ENCODE measurements around the gene SARDH. TPM values are rescaled to one million over a fixed set of nuclear protein-coding genes. Genes with fewer than 3 reads are reported as not detected.

Gene SARDH
- total and polyA plus RNA-seq, 2 donors (not counting 1 experiment from before 2014, with no cell fraction given), result 2.5 to 4.8 TPM

GRCh38 chr9:133786371-133786753 is 48.2 kb upstream of the SARDH start:
- no peak overlapping the region for H3K27ac ChIP-seq (ENCODE audit: insufficient read depth, low read length)

GRCh38 chr9:133785753-133786370 is 47.7 kb upstream of the SARDH start:
- Histone ChIP-seq H3K9ac (ENCODE audit: insufficient read depth, low read length) (no peak overlapping the region), H3K27ac (ENCODE audit: insufficient read depth, low read length) (no peak overlapping the region), H4K20me1 (ENCODE audit: control insufficient read depth, extremely low read depth, insufficient read depth, low read length) (no peaks in the 10 kb centered on the region), H3K9me3 (ENCODE audit: control insufficient read depth, insufficient read depth, low read depth, low read length) (no peaks in the 10 kb centered on the region), H3K4me2 (ENCODE audit: extremely low read depth, insufficient read depth, low read length) (no peak overlapping the region), H3K36me3 (ENCODE audit: control insufficient read depth, insufficient read depth, low read length) (peaks cover 15% of the 10 kb centered on the region), H3K79me2 (ENCODE audit: control insufficient read depth, insufficient read depth, low read length) (no peaks in the 10 kb centered on the region), H3K4me3 (replicated peaks in 1 of 4; ENCODE audit: control extremely low read depth in 1 of 4, insufficient read depth in 1 of 4, low read depth in 3 of 4, low read length in 4 of 4) (no peak overlapping the region), H3K4me1 (ENCODE audit: control insufficient read depth, extremely low read depth, insufficient read depth, low read length) (no peaks in the 10 kb centered on the region), H2AFZ (ENCODE audit: low read length) (no peak overlapping the region), H3K27me3 (ENCODE audit: control insufficient read depth, insufficient read depth, low read length) (no peaks in the 10 kb centered on the region)
- no peak for DNase-seq (ENCODE audit: low read depth in 2 of 2)
- TF ChIP-seq CTCF (conservative IDR thresholded peaks at IDR 0.05 in 1 of 2, IDR thresholded peaks at IDR 0.05 in 1 of 2; ENCODE audit: low read depth in 1 of 2, low read length in 2 of 2) (no peak), EZH2 (IDR thresholded peaks at IDR 0.05; ENCODE audit: low read length, missing control alignments) (no peak)

More at GRCh38 chr9:133786371-133786753, 48.2 kb upstream of the SARDH start:
- Histone ChIP-seq H3K36me3 (ENCODE audit: control insufficient read depth, insufficient read depth, low read length) (peaks cover 15% of the 10 kb centered on the region), H4K20me1 (ENCODE audit: control insufficient read depth, extremely low read depth, insufficient read depth, low read length) (no peaks in the 10 kb centered on the region), H3K79me2 (ENCODE audit: control insufficient read depth, insufficient read depth, low read length) (no peaks in the 10 kb centered on the region), H3K9ac (ENCODE audit: insufficient read depth, low read length) (no peak overlapping the region), H3K4me1 (ENCODE audit: control insufficient read depth, extremely low read depth, insufficient read depth, low read length) (no peaks in the 10 kb centered on the region), H3K27me3 (ENCODE audit: control insufficient read depth, insufficient read depth, low read length) (no peaks in the 10 kb centered on the region), H3K4me3 (replicated peaks in 1 of 4; ENCODE audit: control extremely low read depth in 1 of 4, insufficient read depth in 1 of 4, low read depth in 3 of 4, low read length in 4 of 4) (no peak overlapping the region), H3K9me3 (ENCODE audit: control insufficient read depth, insufficient read depth, low read depth, low read length) (no peaks in the 10 kb centered on the region), H2AFZ (ENCODE audit: low read length) (no peak overlapping the region), H3K4me2 (ENCODE audit: extremely low read depth, insufficient read depth, low read length) (no peak overlapping the region)
- TF ChIP-seq EZH2 (IDR thresholded peaks at IDR 0.05; ENCODE audit: low read length, missing control alignments) (no peak), CTCF (conservative IDR thresholded peaks at IDR 0.05 in 1 of 2, IDR thresholded peaks at IDR 0.05 in 1 of 2; ENCODE audit: low read depth in 1 of 2, low read length in 2 of 2) (no peak)
- no peak for DNase-seq (ENCODE audit: low read depth in 2 of 2)

GRCh38 chr9:133784731-133785561 is 46.8 kb upstream of the SARDH start:
- Histone ChIP-seq H3K79me2 (ENCODE audit: control insufficient read depth, insufficient read depth, low read length) (no peaks in the 10 kb centered on the region), H3K9me3 (ENCODE audit: control insufficient read depth, insufficient read depth, low read depth, low read length) (no peaks in the 10 kb centered on the region), H3K27me3 (ENCODE audit: control insufficient read depth, insufficient read depth, low read length) (no peaks in the 10 kb centered on the region), H4K20me1 (ENCODE audit: control insufficient read depth, extremely low read depth, insufficient read depth, low read length) (no peaks in the 10 kb centered on the region), H3K27ac (ENCODE audit: insufficient read depth, low read length) (no peak overlapping the region), H3K4me1 (ENCODE audit: control insufficient read depth, extremely low read depth, insufficient read depth, low read length) (no peaks in the 10 kb centered on the region), H2AFZ (ENCODE audit: low read length) (no peak overlapping the region), H3K4me3 (replicated peaks in 1 of 4; ENCODE audit: control extremely low read depth in 1 of 4, insufficient read depth in 1 of 4, low read depth in 3 of 4, low read length in 4 of 4) (no peak overlapping the region), H3K36me3 (ENCODE audit: control insufficient read depth, insufficient read depth, low read length) (peaks cover 11% of the 10 kb centered on the region), H3K4me2 (ENCODE audit: extremely low read depth, insufficient read depth, low read length) (no peak overlapping the region), H3K9ac (ENCODE audit: insufficient read depth, low read length) (no peak overlapping the region)
- TF ChIP-seq CTCF (conservative IDR thresholded peaks at IDR 0.05 in 1 of 2, IDR thresholded peaks at IDR 0.05 in 1 of 2; ENCODE audit: low read depth in 1 of 2, low read length in 2 of 2), result no peak
- TF ChIP-seq EZH2 (IDR thresholded peaks at IDR 0.05; ENCODE audit: low read length, missing control alignments), result no peak
- no peak for DNase-seq (ENCODE audit: low read depth in 2 of 2)

Data from fibroblast of lung (primary cell).